ENCODE measurements around the gene STAG1. TPM values are rescaled to one million over a fixed set of nuclear protein-coding genes. Genes with fewer than 3 reads are reported as not detected.

STAG1 gene
- total and polyA plus RNA-seq, 2 of the 13 experiments (the other 11 are each of a cell fraction or from before 2014, with no cell fraction given): 6.2 to 25.9 TPM

GRCh38 chr3:136749091-136749490 is 3.1 kb downstream of the STAG1 start (continued):
- TF ChIP-seq, protein P1, sequence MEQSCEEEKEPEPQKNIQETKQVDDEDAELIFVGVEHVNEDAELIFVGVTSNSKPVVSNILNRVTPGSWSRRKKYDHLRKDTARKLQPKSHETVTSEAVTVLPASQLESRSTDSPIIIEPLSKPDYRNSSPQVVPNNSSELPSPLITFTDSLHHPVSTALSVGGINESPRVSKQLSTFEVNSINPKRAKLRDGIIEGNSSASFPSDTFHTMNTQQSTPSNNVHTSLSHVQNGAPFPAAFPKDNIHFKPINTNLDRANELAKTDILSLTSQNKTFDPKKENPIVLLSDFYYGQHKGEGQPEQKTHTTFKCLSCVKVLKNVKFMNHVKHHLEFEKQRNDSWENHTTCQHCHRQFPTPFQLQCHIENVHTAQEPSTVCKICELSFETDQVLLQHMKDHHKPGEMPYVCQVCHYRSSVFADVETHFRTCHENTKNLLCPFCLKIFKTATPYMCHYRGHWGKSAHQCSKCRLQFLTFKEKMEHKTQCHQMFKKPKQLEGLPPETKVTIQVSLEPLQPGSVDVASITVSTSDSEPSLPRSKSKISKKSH (CRISPR knock-in tag; IDR thresholded peaks at IDR 0.05; ENCODE audit: borderline replicate concordance): no peak
- TF ChIP-seq TOE1 (CRISPR knock-in tag; IDR thresholded peaks at IDR 0.05): no peak
- no peak for TF ChIP-seq PLRG1 (conservative IDR thresholded peaks at IDR 0.05)
- TF ChIP-seq ZHX1 (CRISPR knock-in tag; IDR thresholded peaks at IDR 0.05; ENCODE audit: low read depth): no peak
- no peak for TF ChIP-seq MAFF (IDR thresholded peaks at IDR 0.05; ENCODE audit: low read depth, low read length)
- TF ChIP-seq, protein P2, sequence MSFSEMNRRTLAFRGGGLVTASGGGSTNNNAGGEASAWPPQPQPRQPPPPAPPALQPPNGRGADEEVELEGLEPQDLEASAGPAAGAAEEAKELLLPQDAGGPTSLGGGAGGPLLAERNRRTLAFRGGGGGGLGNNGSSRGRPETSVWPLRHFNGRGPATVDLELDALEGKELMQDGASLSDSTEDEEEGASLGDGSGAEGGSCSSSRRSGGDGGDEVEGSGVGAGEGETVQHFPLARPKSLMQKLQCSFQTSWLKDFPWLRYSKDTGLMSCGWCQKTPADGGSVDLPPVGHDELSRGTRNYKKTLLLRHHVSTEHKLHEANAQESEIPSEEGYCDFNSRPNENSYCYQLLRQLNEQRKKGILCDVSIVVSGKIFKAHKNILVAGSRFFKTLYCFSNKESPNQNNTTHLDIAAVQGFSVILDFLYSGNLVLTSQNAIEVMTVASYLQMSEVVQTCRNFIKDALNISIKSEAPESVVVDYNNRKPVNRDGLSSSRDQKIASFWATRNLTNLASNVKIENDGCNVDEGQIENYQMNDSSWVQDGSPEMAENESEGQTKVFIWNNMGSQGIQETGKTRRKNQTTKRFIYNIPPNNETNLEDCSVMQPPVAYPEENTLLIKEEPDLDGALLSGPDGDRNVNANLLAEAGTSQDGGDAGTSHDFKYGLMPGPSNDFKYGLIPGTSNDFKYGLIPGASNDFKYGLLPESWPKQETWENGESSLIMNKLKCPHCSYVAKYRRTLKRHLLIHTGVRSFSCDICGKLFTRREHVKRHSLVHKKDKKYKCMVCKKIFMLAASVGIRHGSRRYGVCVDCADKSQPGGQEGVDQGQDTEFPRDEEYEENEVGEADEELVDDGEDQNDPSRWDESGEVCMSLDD (CRISPR knock-in tag; IDR thresholded peaks at IDR 0.05; ENCODE audit: borderline replicate concordance): no peak
- TF ChIP-seq CBX1 (IDR thresholded peaks at IDR 0.05; ENCODE audit: low read depth): no peak
- TF ChIP-seq MIER3 (CRISPR knock-in tag; IDR thresholded peaks at IDR 0.05; ENCODE audit: borderline replicate concordance): no peak

Data from HepG2 (cell line).